GM12801 (cell line): Measurements from ENCODE around the gene GALNT4.
A peak's percentile ranks its signal among the peaks of the same experiment; 100 is the strongest.

ENCODE experiments used
- TF ChIP-seq, protein P1 (sequence below): IDR thresholded peaks from one replicate; pipeline ENCODE4 v1.5.1; 2011; ENCODE audit warnings: control low read depth; ENCODE audit not compliant: insufficient read length; ENCODE audit errors: extremely low read depth

Gene GALNT4

DNA sequence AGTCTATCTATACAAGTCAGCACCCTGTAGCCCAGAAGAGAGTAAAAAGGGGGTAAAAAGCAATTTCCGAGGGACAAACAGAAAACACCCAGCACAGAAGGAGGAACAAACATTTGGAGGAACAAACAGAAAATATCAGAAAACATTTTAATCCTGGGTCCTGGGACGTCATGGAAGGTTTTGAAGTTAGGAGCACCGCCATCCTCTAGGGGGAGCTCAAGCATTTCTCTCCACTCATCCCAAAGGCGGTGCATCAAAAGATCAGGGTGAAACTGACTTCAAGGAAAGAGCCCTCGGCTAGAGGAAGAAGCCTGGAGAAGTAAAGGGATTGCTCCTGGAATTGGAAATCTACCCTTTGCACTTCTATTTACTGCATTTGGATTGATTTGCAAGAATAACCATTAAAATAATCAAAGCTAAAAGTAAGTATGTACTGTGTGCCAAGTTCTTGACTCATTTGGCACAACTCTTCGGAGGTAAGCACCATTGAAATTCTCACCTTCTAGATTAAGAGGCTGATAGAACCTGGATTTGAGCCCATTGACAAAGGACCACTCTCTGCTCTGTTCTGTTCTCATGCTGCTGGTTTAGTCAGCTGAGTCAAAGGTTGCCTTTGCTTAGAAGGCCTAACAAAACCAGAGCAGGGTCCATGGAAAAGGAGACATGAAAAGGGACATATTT lies 18.5 kb upstream of the GALNT4 start:
- TF ChIP-seq, protein P1, sequence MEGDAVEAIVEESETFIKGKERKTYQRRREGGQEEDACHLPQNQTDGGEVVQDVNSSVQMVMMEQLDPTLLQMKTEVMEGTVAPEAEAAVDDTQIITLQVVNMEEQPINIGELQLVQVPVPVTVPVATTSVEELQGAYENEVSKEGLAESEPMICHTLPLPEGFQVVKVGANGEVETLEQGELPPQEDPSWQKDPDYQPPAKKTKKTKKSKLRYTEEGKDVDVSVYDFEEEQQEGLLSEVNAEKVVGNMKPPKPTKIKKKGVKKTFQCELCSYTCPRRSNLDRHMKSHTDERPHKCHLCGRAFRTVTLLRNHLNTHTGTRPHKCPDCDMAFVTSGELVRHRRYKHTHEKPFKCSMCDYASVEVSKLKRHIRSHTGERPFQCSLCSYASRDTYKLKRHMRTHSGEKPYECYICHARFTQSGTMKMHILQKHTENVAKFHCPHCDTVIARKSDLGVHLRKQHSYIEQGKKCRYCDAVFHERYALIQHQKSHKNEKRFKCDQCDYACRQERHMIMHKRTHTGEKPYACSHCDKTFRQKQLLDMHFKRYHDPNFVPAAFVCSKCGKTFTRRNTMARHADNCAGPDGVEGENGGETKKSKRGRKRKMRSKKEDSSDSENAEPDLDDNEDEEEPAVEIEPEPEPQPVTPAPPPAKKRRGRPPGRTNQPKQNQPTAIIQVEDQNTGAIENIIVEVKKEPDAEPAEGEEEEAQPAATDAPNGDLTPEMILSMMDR = no peak

DNA sequence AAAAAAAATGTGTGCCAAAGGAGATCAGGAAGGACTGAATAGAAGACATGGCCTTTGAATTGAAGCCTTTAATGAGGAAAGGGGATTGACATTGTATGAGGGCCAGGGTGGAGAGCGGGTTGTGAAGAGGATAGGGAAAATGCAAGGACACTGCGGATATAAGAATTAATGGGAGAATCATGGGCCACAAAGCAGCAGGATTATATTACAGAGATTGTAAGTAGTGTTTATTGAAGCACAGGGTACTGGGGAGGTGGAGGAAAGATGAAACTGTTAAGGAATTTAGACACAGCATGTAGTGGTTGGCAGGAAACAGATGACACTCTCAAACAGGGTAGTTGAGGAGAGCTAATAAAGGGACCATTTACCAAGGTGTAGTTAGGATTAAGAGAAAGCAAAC lies 17.6 kb upstream of the GALNT4 start:
- TF ChIP-seq, protein P1 = no peak

DNA sequence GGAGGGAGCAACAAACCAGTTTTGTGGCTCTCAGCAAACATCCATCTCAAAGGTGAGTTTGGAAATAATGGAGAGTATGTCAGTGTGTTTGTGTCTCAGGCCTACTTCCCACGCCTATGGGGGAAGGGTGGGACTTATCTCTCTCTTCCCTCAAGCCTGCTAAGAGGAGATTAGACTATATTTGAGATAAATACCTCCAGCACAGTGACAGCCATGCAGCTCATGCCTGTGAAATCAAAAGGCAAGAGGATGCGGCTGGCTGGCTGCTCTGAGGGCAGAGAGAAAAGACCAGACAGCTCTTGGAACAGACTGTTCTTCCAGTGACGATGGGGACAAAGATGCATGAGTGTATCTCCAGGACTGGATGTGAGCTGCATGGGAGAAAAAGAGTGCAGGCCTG lies 16.0 kb upstream of the GALNT4 start:
- TF ChIP-seq, protein P1 = no peak

DNA sequence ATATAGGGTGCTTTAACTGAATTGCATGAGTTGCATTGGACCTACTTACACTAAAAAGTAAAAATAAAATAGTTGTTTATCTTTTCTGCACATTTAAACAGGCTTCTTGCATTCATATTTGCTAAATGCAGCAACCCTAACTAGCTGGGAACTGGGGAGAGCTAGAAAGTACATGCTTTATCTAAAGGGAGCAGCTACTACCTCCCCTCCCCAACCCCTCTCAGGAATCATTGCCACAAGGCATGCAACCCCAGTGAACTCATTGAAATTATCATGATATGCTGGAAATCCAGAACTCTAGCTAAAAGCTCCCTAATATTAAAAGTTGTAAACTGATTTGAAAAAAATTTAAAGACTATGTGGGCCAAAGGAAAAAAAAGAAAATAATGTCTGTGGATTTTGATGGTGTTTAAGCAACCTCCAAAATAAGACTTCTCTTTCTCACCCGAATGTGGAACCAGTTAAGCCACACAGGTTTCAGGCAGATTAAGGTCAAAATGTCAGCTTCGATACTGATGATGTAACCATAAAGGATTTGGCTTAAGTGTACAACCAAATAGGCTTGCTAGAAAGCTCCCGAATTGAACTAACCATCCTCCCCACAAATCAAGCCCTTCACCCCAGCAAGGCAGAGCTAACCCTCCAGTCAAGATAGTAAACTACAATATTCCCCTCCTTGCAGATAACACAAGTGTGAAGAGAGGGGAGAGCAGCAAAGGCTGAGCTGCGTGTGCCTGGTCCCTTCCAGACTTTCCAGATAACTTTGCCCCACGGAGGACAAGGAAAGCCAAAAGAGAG lies 15.0 kb upstream of the GALNT4 start:
- TF ChIP-seq, protein P1 = no peak

DNA sequence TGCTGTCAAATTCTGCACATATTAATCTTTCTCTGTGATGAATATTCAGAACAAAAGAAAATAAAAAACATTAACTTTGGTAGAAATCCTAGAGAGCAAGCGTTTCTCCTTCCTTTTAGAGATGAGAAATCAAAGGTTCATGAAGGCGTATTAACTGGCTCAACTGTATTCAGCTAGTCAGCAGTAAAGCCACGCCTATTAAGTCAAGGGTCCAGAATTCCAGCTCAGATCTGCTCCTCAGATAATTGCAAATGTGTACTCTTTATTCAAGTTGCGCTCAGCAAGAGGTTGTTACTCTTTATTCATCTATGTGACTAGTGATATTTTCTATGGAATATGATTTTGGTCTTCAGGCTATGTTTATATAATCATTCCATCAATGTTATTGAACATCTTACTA lies 14.3 kb upstream of the GALNT4 start:
- TF ChIP-seq, protein P1 = no peak

DNA sequence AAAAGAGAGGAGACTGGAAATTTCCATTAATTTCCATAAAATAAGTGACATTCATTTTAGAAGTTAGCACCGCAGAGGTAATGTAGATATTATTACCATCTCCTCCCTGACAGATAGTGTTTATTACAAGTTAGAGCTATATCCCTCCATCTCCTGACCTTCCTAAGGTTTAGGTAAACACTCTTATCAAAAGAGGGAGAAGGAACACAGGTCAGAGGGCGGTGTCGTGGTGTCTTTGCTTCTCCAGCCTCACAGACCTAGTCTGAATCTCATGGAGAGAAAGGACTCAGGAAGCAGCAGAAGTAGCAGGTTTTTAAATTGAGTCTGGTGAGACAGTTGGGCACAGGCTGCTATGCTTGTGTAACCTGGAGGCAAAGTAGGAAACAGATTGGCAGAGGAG lies 12.8 kb upstream of the GALNT4 start:
- TF ChIP-seq, protein P1 = no peak

DNA sequence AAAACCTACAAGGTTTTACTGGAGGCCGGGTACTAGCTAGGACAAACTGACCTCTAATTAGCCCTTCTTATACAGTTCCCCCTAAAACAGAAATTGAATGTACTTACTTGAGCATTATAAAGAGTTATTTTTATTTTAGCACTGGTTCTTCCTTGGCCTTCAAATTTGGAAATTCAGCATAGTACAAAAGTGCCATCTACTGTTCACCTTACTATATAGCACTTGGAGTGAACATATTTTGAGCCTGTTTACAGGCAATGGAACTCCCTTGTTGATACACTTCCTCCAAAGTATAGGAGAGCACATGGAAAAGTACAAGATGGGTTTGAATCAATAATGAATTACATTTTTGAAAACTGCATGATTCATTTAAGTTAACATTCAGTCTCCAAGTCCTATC lies 5.1 kb upstream of the GALNT4 start:
- TF ChIP-seq, protein P1 = peak; percentile 8
